Sciatic nerve (tissue), 2 donors: ENCODE results near the gene FZD2. TPM values are rescaled to one million over a fixed set of nuclear protein-coding genes. Genes with fewer than 3 reads are reported as not detected.
"Not testable (repeated sequence)": the region's sequence is repeated elsewhere in the genome, so short reads cannot be mapped to it uniquely, and the experiment has no call there.

ENCODE experiments used
- ATAC-seq: fragments of 200-7000 bp; cut with Tn5 transposase; one replicate; pipeline ENCODE4 v1.9.1; 2020; ENCODE audit warnings: mild to moderate bottlenecking, moderate library complexity
- DNase-seq: peaks from one replicate; pipeline ENCODE4 v3.0.0-alpha.2; 2020; ENCODE audit warnings: low spot score
- intact Hi-C: fragments of 100-400 bp; cut with DNase I; formaldehyde crosslinking; loops from one replicate; pipeline ENCODE4 v1.14.2; 2022
- total RNA-seq: library from RNA; stranded (reverse); fragmentation: NEBNext Ultra II Directional; extraction: Animal tissue kit (Norgen Biotek cat#: 25700); gene quantifications from one replicate; pipeline ENCODE4 v1.2.1, GENCODE V29; 2021
- donor health status: DM: no; HTN: no; CAD: no.
- donor health status: DM: no; HTN: no; CAD: no.

The FZD2 gene
- 22.9 TPM for total RNA-seq

- DNase-seq, result peak; percentile 92
- intact Hi-C loops, result no loop called here
- ATAC-seq, result peak; percentile 96
Measured at GRCh38 chr17:44556832-44557606, at the start of gene FZD2. Gene FZD2 (plus strand): TSS chr17:44557484. CDS start chr17:44557689, 205 bp downstream.

GRCh38 chr17:44511241-44512134, 45.8 kb upstream of the FZD2 start:
- intact Hi-C loops, DNase-seq, ATAC-seq: not testable (repeated sequence)

- intact Hi-C loops, result no loop called here
- ATAC-seq (no peak), DNase-seq (no peak)
Measured at GRCh38 chr17:44518032-44518431, 39.3 kb upstream of the FZD2 start.

GRCh38 chr17:44522883-44523671, 34.2 kb upstream of the FZD2 start:
- ATAC-seq, result peak; percentile 67
- peak; percentile 80 for DNase-seq
- intact Hi-C loops, result no loop called here

GRCh38 chr17:44523672-44523972, 33.7 kb upstream of the FZD2 start:
- intact Hi-C loops, result no loop called here
- DNase-seq, result no peak
- ATAC-seq, result no peak

GRCh38 chr17:44527102-44527501, 30.2 kb upstream of the FZD2 start:
- ATAC-seq, result no peak
- DNase-seq, result no peak
- intact Hi-C loops, result no loop called here

GRCh38 chr17:44527954-44528353, 29.3 kb upstream of the FZD2 start:
- no peak for ATAC-seq
- intact Hi-C loops, result no loop called here
- no peak for DNase-seq

GRCh38 chr17:44529864-44530263, 27.4 kb upstream of the FZD2 start:
- intact Hi-C loops, result loop anchor here (5.0 kb wide), 1 partner anchor 107 kb away; no protein-coding TSS in a partner anchor
- ATAC-seq (no peak), DNase-seq (no peak)

- ATAC-seq (no peak), DNase-seq (no peak)
- intact Hi-C loops, result loop anchor here (5.0 kb wide), 1 partner anchor 106 kb away; no protein-coding TSS in a partner anchor
Measured at GRCh38 chr17:44530896-44531418, 26.3 kb upstream of the FZD2 start.

- intact Hi-C loops, result loop anchor here (1.0 to 5.0 kb wide), 2 partner anchors 85 to 104 kb away; no protein-coding TSS in a partner anchor
- ATAC-seq, result peak; percentile 96
- peak; percentile 96 for DNase-seq
Measured at GRCh38 chr17:44533533-44534246, 23.6 kb upstream of the FZD2 start.

GRCh38 chr17:44536090-44536953, 21.0 kb upstream of the FZD2 start:
- ATAC-seq (peak; percentile 46), DNase-seq (no peak)
- intact Hi-C loops, result no loop called here

- ATAC-seq, DNase-seq, intact Hi-C loops: not testable (repeated sequence)
Measured at GRCh38 chr17:44537922-44538321, 19.4 kb upstream of the FZD2 start.

GRCh38 chr17:44539673-44540072, 17.6 kb upstream of the FZD2 start:
- ATAC-seq, result no peak
- intact Hi-C loops, result no loop called here
- DNase-seq, result no peak

GRCh38 chr17:44540246-44541084, 16.8 kb upstream of the FZD2 start:
- no peak for ATAC-seq
- DNase-seq, result no peak
- intact Hi-C loops, result no loop called here

GRCh38 chr17:44541884-44542581, 15.3 kb upstream of the FZD2 start:
- intact Hi-C loops, result no loop called here
- DNase-seq (no peak), ATAC-seq (no peak)
